ENCODE data around the gene CFAP251. TPM values are rescaled to one million over a fixed set of nuclear protein-coding genes. Genes with fewer than 3 reads are reported as not detected.

Gene CFAP251
- total RNA-seq, 2 experiments from 2014 or later = 4.1 to 4.7 TPM

GRCh38 chr12:121980892-121981272, 62.5 kb downstream of the CFAP251 start:
- intact Hi-C loops (cut with micrococcal nuclease; ENCODE audit: unreplicated experiment) = loop anchor here (1.0 to 2.0 kb wide), 5 partner anchors 23 to 178 kb away; partner anchors contain the start of gene CFAP251
- Histone ChIP-seq H4K20me1 (ENCODE audit: insufficient read depth, low read length) (no peaks in the 10 kb centered on the region), H3K4me2 (ENCODE audit: low read length) (peak overlapping the region; percentile 74), H3K36me3 (ENCODE audit: insufficient read depth, low read length) (0 out of 2 replicates have a peak, but pooled peaks cover 4% of the 10 kb centered on the region), H3K4me3 (ENCODE audit: low read depth, low read length, poor library complexity, severe bottlenecking) (peak overlapping the region; percentile 38), H3K4me1 (ENCODE audit: insufficient read depth, low read length, poor library complexity, severe bottlenecking) (peaks cover 80% of the 10 kb centered on the region), H3K27ac (ENCODE audit: low read depth, low read length, poor library complexity, severe bottlenecking) (peak overlapping the region; percentile 99), H3K9me2 (ENCODE audit: insufficient read depth, low read length) (no peaks in the 10 kb centered on the region), H2AFZ (ENCODE audit: low read length) (no peak overlapping the region), H3K79me2 (ENCODE audit: insufficient read depth, low read depth, low read length) (peaks cover 3% of the 10 kb centered on the region; the same call in 1 of the 2 replicates), H3K9me3 (ENCODE audit: low read length) (no peaks in the 10 kb centered on the region)
- CTCF ChIA-PET (ENCODE audit: unreplicated experiment) = interaction anchor here (0.9 to 1.0 kb wide), 2 partner anchors 28 to 29 kb away, joined by 3 read pairs; no protein-coding TSS in a partner anchor
- POLR2A ChIA-PET = interaction anchor here (0.6 to 8.3 kb wide), 12 partner anchors 10 to 687 kb away, joined by 3 to 187 read pairs (median 4); no protein-coding TSS in a partner anchor
- no peak for DNase-seq (ENCODE audit: low spot score)
- TF ChIP-seq EZH2phosphoT487 (IDR thresholded peaks at IDR 0.05; ENCODE audit: borderline replicate concordance, low read depth, low read length) (no peak), CTCF (conservative IDR thresholded peaks at IDR 0.05; ENCODE audit: low read length) (no peak)
- no TSS peak for BruUV-seq (replicated peaks)

- ChIA-PET POLR2A (interaction anchor here (0.8 to 8.3 kb wide), 9 partner anchors 9 to 687 kb away, joined by 3 to 187 read pairs (median 6); no protein-coding TSS in a partner anchor), CTCF (ENCODE audit: unreplicated experiment) (interaction anchor here (0.9 kb wide), 1 partner anchor 28 kb away, joined by 3 read pairs; no protein-coding TSS in a partner anchor)
- 0 out of 2 replicates have a peak, but pooled peaks cover 4% of the 10 kb centered on the region for H3K36me3 ChIP-seq (ENCODE audit: insufficient read depth, low read length)
- peaks cover 84% of the 10 kb centered on the region for H3K4me1 ChIP-seq (ENCODE audit: insufficient read depth, low read length, poor library complexity, severe bottlenecking)
- peak overlapping the region; percentile 99 for H3K27ac ChIP-seq (ENCODE audit: low read depth, low read length, poor library complexity, severe bottlenecking)
- no peaks in the 10 kb centered on the region for H3K9me3 ChIP-seq (ENCODE audit: low read length)
- intact Hi-C loops (cut with micrococcal nuclease; ENCODE audit: unreplicated experiment) = loop anchor here (2.0 kb wide), 1 partner anchor 179 kb away; no protein-coding TSS in a partner anchor
- H3K79me2 ChIP-seq (ENCODE audit: insufficient read depth, low read depth, low read length) = peaks cover 3% of the 10 kb centered on the region; the same call in 1 of the 2 replicates
- no peaks in the 10 kb centered on the region for H4K20me1 ChIP-seq (ENCODE audit: insufficient read depth, low read length)
- TF ChIP-seq EZH2phosphoT487 (IDR thresholded peaks at IDR 0.05; ENCODE audit: borderline replicate concordance, low read depth, low read length) (no peak), CTCF (conservative IDR thresholded peaks at IDR 0.05; ENCODE audit: low read length) (no peak)
- BruUV-seq (replicated peaks) = no TSS peak
- peak overlapping the region; percentile 13 for H3K4me3 ChIP-seq (ENCODE audit: low read depth, low read length, poor library complexity, severe bottlenecking)
- H3K9me2 ChIP-seq (ENCODE audit: insufficient read depth, low read length) = no peaks in the 10 kb centered on the region
- H2AFZ ChIP-seq (ENCODE audit: low read length) = no peak overlapping the region
- no peak for DNase-seq (ENCODE audit: low spot score)
- peak overlapping the region; percentile 74 for H3K4me2 ChIP-seq (ENCODE audit: low read length)
These were observed 63.1 kb downstream of the CFAP251 start for GRCh38 chr12:121981456-121981855.

- Histone ChIP-seq H3K4me1 (ENCODE audit: insufficient read depth, low read length, poor library complexity, severe bottlenecking) (peaks cover 91% of the 10 kb centered on the region), H3K9me3 (ENCODE audit: low read length) (no peaks in the 10 kb centered on the region), H4K20me1 (ENCODE audit: insufficient read depth, low read length) (no peaks in the 10 kb centered on the region), H2AFZ (ENCODE audit: low read length) (no peak overlapping the region), H3K9me2 (ENCODE audit: insufficient read depth, low read length) (no peaks in the 10 kb centered on the region), H3K4me2 (ENCODE audit: low read length) (peak overlapping the region; percentile 74), H3K79me2 (ENCODE audit: insufficient read depth, low read depth, low read length) (peaks cover 11% of the 10 kb centered on the region; the same call in 1 of the 2 replicates), H3K4me3 (ENCODE audit: low read depth, low read length, poor library complexity, severe bottlenecking) (peak overlapping the region; percentile 35), H3K36me3 (ENCODE audit: insufficient read depth, low read length) (no peaks in the 10 kb centered on the region), H3K27ac (ENCODE audit: low read depth, low read length, poor library complexity, severe bottlenecking) (peak overlapping the region; percentile 99)
- BruUV-seq (replicated peaks) = no TSS peak
- DNase-seq (ENCODE audit: low spot score) = no peak
- TF ChIP-seq EZH2phosphoT487 (IDR thresholded peaks at IDR 0.05; ENCODE audit: borderline replicate concordance, low read depth, low read length) (no peak), CTCF (conservative IDR thresholded peaks at IDR 0.05; ENCODE audit: low read length) (no peak)
- ChIA-PET POLR2A (interaction anchor here (0.6 to 8.3 kb wide), 13 partner anchors 8 to 1803 kb away, joined by 3 to 187 read pairs (median 12); no protein-coding TSS in a partner anchor), CTCF (ENCODE audit: unreplicated experiment) (interaction anchor here (1.1 kb wide), 1 partner anchor 44 kb away, joined by 3 read pairs; no protein-coding TSS in a partner anchor)
- intact Hi-C loops (cut with micrococcal nuclease; ENCODE audit: unreplicated experiment) = no loop called here
These were observed 64.6 kb downstream of the CFAP251 start for GRCh38 chr12:121982950-121983349.
